Upper lobe of left lung (tissue), 6 donors: ENCODE data around the gene CNTNAP3B. TPM values are rescaled to one million over a fixed set of nuclear protein-coding genes. Genes with fewer than 3 reads are reported as not detected.
"Not testable (repeated sequence)": the region's sequence is repeated elsewhere in the genome, so short reads cannot be mapped to it uniquely, and the experiment has no call there.

Source experiments
- ATAC-seq, 2 donors: fragments of 200-7000 bp; cut with Tn5 transposase; one replicate each; pipeline ENCODE4 v1.9.1; 2022; ENCODE audit warnings: mild to moderate bottlenecking in 2 of 2, moderate library complexity in 2 of 2; ENCODE audit not compliant: low FRiP score in 2 of 2
- DNase-seq, 2 donors: peaks; one replicate each; pipeline ENCODE4 v3.0.0-alpha.2; 2019 to 2020
- H3K27ac ChIP-seq, 4 donors: fragments of 200-600 bp; sonication (generic); one replicate each; pipeline ENCODE4 v1.5.1; 2016 to 2019
- H3K27me3 ChIP-seq, 4 donors: fragments of 200-600 bp; sonication (generic); one replicate each; pipeline ENCODE4 v1.5.1; 2017 to 2019
- H3K36me3 ChIP-seq, 4 donors: fragments of 200-600 bp; sonication (generic); one replicate each; pipeline ENCODE4 v1.5.1; 2016 to 2019
- H3K4me1 ChIP-seq, 4 donors: fragments of 200-600 bp; sonication (generic); one replicate each; pipeline ENCODE4 v1.5.1; 2018 to 2019
- H3K4me3 ChIP-seq, 4 donors: fragments of 200-600 bp; sonication (generic); one replicate each; pipeline ENCODE4 v1.5.1; 2017 to 2019; ENCODE audit warnings: mild to moderate bottlenecking in 2 of 4, moderate library complexity in 1 of 4
- H3K9me3 ChIP-seq, 4 donors: fragments of 200-600 bp; sonication (generic); one replicate each; pipeline ENCODE4 v1.5.1; 2018 to 2019
- WGBS, 2 donors: methylation state at CpG; one replicate each; pipeline ENCODE4 v1.1.5; 2017 to 2018; 5-methylcytosine and 5-hydroxymethylcytosine counted together
- total RNA-seq, 6 donors: library from RNA; depleted of rRNA in 4 of 6; stranded (reverse); fragments of >200 nt in 4 of 6; gene quantifications; one replicate each; pipeline versions ENCODE4 v1.1.0 to v1.2.1, GENCODE V29; 2016 to 2021
- donor health status: DM: no; HTN: no; CAD: no; lungs with moderate emphysema.
- donor health status: DM: no; HTN: yes; CAD: no; lungs with severe emphysema.

CNTNAP3B gene
- total RNA-seq, 6 donors from 2014 or later = 6.9 to 26.9 (median 18.9) TPM

GRCh38 chr9:42050701-42051100 is 78.5 kb downstream of the CNTNAP3B start:
- WGBS, 2 donors = no CpG with 5 or more reads among the region's 2 CpGs
- not testable (repeated sequence) for H3K27ac ChIP-seq, H3K4me1 ChIP-seq, DNase-seq, H3K27me3 ChIP-seq, H3K9me3 ChIP-seq, H3K36me3 ChIP-seq, H3K4me3 ChIP-seq, ATAC-seq

GRCh38 chr9:42044422-42045010 is 84.7 kb downstream of the CNTNAP3B start:
- H3K27me3 ChIP-seq, ATAC-seq, DNase-seq, H3K4me3 ChIP-seq, H3K9me3 ChIP-seq, H3K36me3 ChIP-seq, H3K27ac ChIP-seq, H3K4me1 ChIP-seq: not testable (repeated sequence)
- 70 to 84% methylated on average over 8 to 9 of the region's 10 CpGs for WGBS, 2 donors

GRCh38 chr9:42033541-42033940 is 95.7 kb downstream of the CNTNAP3B start:
- not testable (repeated sequence) for H3K36me3 ChIP-seq, H3K4me1 ChIP-seq, H3K9me3 ChIP-seq, DNase-seq, H3K4me3 ChIP-seq, ATAC-seq, H3K27me3 ChIP-seq, H3K27ac ChIP-seq
- no CpG with 5 or more reads among the region's 3 CpGs for WGBS, 2 donors

GRCh38 chr9:42020639-42021038 is 108.6 kb downstream of the CNTNAP3B start:
- not testable (repeated sequence) for H3K9me3 ChIP-seq, H3K4me1 ChIP-seq, H3K4me3 ChIP-seq, ATAC-seq, H3K36me3 ChIP-seq, H3K27me3 ChIP-seq, DNase-seq, H3K27ac ChIP-seq

- peak in 1 of 2 donors; percentile 55 for ATAC-seq
- H3K36me3 ChIP-seq, H3K9me3 ChIP-seq, H3K27me3 ChIP-seq, H3K4me3 ChIP-seq, DNase-seq, H3K27ac ChIP-seq, H3K4me1 ChIP-seq: not testable (repeated sequence)
- 91 to 92% methylated on average over 6 of the region's 7 CpGs for WGBS, 2 donors
Observed at GRCh38 chr9:42018220-42018922, 110.9 kb downstream of the CNTNAP3B start.

GRCh38 chr9:42014317-42014716 is 114.9 kb downstream of the CNTNAP3B start:
- not testable (repeated sequence) for H3K27me3 ChIP-seq, H3K27ac ChIP-seq, DNase-seq, H3K36me3 ChIP-seq, H3K4me1 ChIP-seq, H3K9me3 ChIP-seq, ATAC-seq, H3K4me3 ChIP-seq
- WGBS, 2 donors = 85% methylated on average over 7 of the region's 9 CpGs; no CpG with 5 or more reads in 1 of the 2 donors

- not testable (repeated sequence) for H3K4me1 ChIP-seq, DNase-seq, H3K36me3 ChIP-seq, H3K27me3 ChIP-seq, H3K9me3 ChIP-seq, H3K27ac ChIP-seq, H3K4me3 ChIP-seq, ATAC-seq
- WGBS, 2 donors = 100% methylated on average over 2 of the region's 9 CpGs; no CpG with 5 or more reads in 1 of the 2 donors
Observed at GRCh38 chr9:41991607-41992006, 137.6 kb downstream of the CNTNAP3B start.

GRCh38 chr9:41980271-41980670 is 149.0 kb downstream of the CNTNAP3B start:
- ATAC-seq, H3K27me3 ChIP-seq, H3K36me3 ChIP-seq, H3K4me1 ChIP-seq, H3K27ac ChIP-seq, H3K4me3 ChIP-seq, DNase-seq, H3K9me3 ChIP-seq: not testable (repeated sequence)
- no CpG with 5 or more reads among the region's 2 CpGs for WGBS, 2 donors

- DNase-seq, ATAC-seq, H3K27ac ChIP-seq, H3K36me3 ChIP-seq, H3K4me3 ChIP-seq, H3K27me3 ChIP-seq, H3K9me3 ChIP-seq, H3K4me1 ChIP-seq: not testable (repeated sequence)
- WGBS, 2 donors = no CpG with 5 or more reads among the region's 5 CpGs
Observed at GRCh38 chr9:41977965-41978600, 151.1 kb downstream of the CNTNAP3B start.

- not testable (repeated sequence) for DNase-seq, H3K4me3 ChIP-seq, H3K27me3 ChIP-seq, ATAC-seq, H3K36me3 ChIP-seq, H3K4me1 ChIP-seq, H3K27ac ChIP-seq, H3K9me3 ChIP-seq
- WGBS, 2 donors = 90 to 96% methylated on average over 9 to 16 of the region's 17 CpGs
Observed at GRCh38 chr9:41974906-41975305, 154.3 kb downstream of the CNTNAP3B start.

- not testable (repeated sequence) for H3K36me3 ChIP-seq, H3K4me3 ChIP-seq, H3K27me3 ChIP-seq, H3K27ac ChIP-seq, H3K9me3 ChIP-seq, H3K4me1 ChIP-seq
- DNase-seq (peak in 1 of 2 donors; percentile 71), ATAC-seq (peak in 1 of 2 donors; percentile 39)
- 56 to 66% methylated on average over 21 of the region's 43 CpGs for WGBS, 2 donors
Observed at GRCh38 chr9:41953007-41953406, 176.2 kb downstream of the CNTNAP3B start.

GRCh38 chr9:41941738-41942137 is 187.5 kb downstream of the CNTNAP3B start:
- H3K36me3 ChIP-seq, H3K4me1 ChIP-seq, H3K27me3 ChIP-seq, H3K27ac ChIP-seq, H3K4me3 ChIP-seq, H3K9me3 ChIP-seq, DNase-seq: not testable (repeated sequence)
- peak in 1 of 2 donors; percentile 49 for ATAC-seq
- 68 to 79% methylated on average over 3 of the region's 3 CpGs for WGBS, 2 donors

- not testable (repeated sequence) for DNase-seq, H3K4me3 ChIP-seq, H3K36me3 ChIP-seq, H3K9me3 ChIP-seq, H3K27me3 ChIP-seq, H3K4me1 ChIP-seq, H3K27ac ChIP-seq, ATAC-seq
Observed at GRCh38 chr9:41938143-41938542, 191.1 kb downstream of the CNTNAP3B start.
